KG1 (cell line): ENCODE results near the gene EIF4G1.
"Not testable (repeated sequence)": the region's sequence is repeated elsewhere in the genome, so short reads cannot be mapped to it uniquely, and the experiment has no call there.

Source experiments
- DNase-seq: peaks from one replicate; lab custom pipeline; 2025; lab: John Stamatoyannopoulos, UW

The EIF4G1 gene, protein sequence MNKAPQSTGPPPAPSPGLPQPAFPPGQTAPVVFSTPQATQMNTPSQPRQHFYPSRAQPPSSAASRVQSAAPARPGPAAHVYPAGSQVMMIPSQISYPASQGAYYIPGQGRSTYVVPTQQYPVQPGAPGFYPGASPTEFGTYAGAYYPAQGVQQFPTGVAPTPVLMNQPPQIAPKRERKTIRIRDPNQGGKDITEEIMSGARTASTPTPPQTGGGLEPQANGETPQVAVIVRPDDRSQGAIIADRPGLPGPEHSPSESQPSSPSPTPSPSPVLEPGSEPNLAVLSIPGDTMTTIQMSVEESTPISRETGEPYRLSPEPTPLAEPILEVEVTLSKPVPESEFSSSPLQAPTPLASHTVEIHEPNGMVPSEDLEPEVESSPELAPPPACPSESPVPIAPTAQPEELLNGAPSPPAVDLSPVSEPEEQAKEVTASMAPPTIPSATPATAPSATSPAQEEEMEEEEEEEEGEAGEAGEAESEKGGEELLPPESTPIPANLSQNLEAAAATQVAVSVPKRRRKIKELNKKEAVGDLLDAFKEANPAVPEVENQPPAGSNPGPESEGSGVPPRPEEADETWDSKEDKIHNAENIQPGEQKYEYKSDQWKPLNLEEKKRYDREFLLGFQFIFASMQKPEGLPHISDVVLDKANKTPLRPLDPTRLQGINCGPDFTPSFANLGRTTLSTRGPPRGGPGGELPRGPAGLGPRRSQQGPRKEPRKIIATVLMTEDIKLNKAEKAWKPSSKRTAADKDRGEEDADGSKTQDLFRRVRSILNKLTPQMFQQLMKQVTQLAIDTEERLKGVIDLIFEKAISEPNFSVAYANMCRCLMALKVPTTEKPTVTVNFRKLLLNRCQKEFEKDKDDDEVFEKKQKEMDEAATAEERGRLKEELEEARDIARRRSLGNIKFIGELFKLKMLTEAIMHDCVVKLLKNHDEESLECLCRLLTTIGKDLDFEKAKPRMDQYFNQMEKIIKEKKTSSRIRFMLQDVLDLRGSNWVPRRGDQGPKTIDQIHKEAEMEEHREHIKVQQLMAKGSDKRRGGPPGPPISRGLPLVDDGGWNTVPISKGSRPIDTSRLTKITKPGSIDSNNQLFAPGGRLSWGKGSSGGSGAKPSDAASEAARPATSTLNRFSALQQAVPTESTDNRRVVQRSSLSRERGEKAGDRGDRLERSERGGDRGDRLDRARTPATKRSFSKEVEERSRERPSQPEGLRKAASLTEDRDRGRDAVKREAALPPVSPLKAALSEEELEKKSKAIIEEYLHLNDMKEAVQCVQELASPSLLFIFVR (N-terminal part only)

GRCh38 chr3:184314363-184314699 is at the start of gene EIF4G1:
EIF4G1 (plus strand) TSS chr3:184314606; CDS start chr3:184315797, 1,191 bp downstream.
- DNase-seq = peak; percentile 82

- not testable (repeated sequence) for DNase-seq
These were observed 47.2 kb upstream of the EIF4G1 start for GRCh38 chr3:184267249-184267648.

- DNase-seq = no peak
These were observed 42.1 kb upstream of the EIF4G1 start for GRCh38 chr3:184272269-184272668.

- DNase-seq = no peak
These were observed 39.1 kb upstream of the EIF4G1 start for GRCh38 chr3:184275381-184275701.

DNA sequence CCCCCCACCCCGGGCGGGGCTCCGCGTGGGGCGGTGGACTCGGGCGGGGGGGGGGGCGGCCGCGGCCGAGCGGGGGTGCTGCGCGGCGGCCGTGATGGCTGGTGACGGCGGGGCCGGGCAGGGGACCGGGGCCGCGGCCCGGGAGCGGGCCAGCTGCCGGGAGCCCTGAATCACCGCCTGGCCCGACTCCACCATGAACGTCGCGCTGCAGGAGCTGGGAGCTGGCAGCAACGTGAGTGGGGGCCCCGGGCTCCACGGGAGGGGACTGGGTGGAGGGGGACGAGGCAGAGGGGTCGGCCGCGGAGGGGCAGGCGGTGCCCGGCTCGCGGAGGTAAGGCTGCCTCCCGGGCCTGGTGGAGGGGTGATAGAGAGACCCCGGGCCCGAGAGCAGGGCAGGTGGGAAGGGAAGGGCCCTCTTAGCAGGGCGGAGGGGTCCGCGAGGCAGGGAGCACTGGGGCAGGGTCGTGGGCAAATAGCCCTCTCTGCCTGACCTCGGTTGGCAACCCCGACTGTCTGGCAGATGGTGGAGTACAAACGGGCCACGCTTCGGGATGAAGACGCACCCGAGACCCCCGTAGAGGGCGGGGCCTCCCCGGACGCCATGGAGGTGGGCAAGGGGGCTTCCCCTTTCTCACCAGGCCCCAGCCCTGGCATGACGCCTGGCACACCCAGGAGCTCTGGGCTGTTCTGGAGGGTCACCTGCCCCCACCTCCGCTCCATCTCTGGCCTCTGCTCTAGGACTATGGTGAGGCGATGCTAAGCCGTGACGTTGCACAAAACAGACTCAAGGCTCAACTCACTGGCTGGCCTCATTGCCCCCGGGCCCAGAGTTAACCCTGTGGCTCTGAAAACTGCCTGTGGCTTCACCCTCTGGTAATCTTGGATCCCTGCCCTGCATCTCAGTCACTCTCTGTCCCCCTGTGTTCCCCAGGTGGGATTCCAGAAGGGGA is 38.2 kb upstream of the EIF4G1 start, which contains the start of gene ECE2:
TSS of gene ECE2 (plus strand) at position 62 of the 950 bp plus-strand sequence. CDS start at position 194, 132 bp downstream.
- no peak for DNase-seq

DNA sequence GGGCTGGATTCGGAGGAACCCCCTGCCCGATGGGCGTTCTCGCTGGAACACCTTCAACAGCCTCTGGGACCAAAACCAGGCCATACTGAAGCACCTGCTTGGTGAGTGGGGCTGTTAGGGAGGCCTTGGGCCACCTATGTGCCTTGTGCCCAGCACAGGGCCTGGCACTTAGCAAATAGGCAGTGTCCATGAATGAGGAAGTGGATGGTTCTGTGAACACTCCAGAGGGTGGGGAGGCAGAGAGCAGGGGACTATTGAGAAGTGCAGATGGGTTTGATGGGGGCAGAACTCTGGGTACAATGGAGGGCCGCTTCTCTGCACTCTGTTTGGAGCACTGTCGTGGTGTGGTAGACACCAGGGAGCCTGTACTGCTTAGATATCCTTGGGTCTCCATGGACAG is 37.0 kb upstream of the EIF4G1 start:
- DNase-seq = no peak

DNA sequence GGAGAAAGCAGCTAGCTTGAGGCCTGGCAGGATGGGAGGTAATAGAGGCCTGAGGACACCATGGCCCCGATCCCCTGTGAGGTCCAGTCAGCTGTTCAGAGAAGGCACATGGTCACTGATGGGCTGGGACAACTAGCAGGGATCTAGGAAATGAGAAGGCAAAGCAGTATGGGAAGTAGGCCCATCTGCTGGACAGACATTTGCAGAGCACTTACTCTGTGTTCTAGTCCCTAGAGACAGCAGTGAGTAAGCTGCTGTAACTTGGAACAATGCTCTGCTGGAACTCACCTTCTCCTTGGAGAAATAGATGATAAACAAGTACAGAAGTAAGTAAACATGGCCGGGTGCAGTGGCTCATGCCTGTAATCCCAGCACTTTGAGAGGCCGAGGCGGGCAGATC is 31.5 kb upstream of the EIF4G1 start:
- DNase-seq = no peak

GRCh38 chr3:184283681-184284080 is 30.7 kb upstream of the EIF4G1 start:
- DNase-seq = no peak

GRCh38 chr3:184284696-184285095 is 29.7 kb upstream of the EIF4G1 start:
- no peak for DNase-seq

- DNase-seq = peak; percentile 12
These were observed 24.9 kb upstream of the EIF4G1 start for GRCh38 chr3:184289426-184289938.

- no peak for DNase-seq
These were observed 24.1 kb upstream of the EIF4G1 start for GRCh38 chr3:184290331-184290730.

DNA sequence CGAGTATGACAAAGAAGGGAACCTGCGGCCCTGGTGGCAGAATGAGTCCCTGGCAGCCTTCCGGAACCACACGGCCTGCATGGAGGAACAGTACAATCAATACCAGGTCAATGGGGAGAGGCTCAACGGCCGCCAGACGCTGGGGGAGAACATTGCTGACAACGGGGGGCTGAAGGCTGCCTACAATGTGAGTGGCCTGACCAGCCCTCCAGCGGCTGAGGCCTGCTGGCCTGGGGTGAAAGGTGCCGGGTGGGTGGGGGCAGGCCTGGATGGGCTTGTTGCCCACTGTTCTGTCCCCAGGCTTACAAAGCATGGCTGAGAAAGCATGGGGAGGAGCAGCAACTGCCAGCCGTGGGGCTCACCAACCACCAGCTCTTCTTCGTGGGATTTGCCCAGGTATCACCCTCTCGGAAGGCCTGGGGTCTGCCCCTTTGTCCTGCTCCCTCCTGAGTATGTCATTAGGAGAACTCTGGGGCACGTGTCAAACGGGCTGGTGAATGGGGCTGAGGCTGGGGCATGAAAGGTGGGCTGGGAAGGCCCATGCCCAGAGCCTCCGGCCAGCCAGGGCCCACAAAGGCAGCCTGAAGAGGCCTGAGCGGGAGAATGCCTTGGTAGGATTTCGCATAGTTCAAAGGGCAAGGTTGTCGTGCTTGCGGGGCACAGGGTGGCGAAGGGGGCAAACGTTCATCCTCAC is 23.2 kb upstream of the EIF4G1 start:
- no peak for DNase-seq

DNA sequence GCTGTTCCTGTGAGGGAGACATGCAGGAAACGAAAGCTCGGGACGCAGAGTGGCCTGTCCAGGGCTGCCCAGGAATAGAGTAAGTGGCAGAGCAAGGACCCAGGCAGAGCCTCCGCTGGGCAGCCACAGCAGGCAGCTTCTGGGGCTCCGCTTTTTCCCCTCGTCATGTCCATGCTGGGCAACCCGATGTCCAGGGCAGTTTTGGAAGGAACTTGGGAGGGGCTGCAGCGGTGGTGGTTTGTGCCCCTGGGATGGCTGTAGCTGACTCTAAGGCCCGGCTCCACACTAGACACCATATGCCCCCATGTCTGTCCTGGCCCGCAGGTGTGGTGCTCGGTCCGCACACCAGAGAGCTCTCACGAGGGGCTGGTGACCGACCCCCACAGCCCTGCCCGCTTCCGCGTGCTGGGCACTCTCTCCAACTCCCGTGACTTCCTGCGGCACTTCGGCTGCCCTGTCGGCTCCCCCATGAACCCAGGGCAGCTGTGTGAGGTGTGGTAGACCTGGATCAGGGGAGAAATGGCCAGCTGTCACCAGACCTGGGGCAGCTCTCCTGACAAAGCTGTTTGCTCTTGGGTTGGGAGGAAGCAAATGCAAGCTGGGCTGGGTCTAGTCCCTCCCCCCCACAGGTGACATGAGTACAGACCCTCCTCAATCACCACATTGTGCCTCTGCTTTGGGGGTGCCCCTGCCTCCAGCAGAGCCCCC is 22.5 kb upstream of the EIF4G1 start:
- DNase-seq = no peak

GRCh38 chr3:184295771-184296170 is 18.6 kb upstream of the EIF4G1 start:
- no peak for DNase-seq

DNA sequence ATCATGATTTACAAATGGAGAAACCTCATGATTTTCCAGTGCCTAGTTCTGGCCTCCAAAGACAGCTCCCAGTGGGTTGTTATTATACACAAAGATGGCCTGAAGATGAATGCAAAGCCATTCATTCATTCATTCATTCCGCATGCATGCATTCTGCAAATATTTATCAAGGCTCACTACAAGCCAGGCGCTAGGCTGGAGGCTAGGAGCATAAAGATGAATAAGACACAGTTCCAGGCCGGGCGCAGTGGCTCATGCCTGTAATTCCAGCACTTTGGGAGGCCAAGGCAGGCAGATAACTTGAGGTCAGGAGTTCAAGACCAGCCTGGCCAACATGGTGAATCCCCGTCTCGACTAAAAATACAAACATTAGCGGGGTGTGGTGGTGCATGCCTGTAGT is 17.8 kb upstream of the EIF4G1 start:
- no peak for DNase-seq

DNA sequence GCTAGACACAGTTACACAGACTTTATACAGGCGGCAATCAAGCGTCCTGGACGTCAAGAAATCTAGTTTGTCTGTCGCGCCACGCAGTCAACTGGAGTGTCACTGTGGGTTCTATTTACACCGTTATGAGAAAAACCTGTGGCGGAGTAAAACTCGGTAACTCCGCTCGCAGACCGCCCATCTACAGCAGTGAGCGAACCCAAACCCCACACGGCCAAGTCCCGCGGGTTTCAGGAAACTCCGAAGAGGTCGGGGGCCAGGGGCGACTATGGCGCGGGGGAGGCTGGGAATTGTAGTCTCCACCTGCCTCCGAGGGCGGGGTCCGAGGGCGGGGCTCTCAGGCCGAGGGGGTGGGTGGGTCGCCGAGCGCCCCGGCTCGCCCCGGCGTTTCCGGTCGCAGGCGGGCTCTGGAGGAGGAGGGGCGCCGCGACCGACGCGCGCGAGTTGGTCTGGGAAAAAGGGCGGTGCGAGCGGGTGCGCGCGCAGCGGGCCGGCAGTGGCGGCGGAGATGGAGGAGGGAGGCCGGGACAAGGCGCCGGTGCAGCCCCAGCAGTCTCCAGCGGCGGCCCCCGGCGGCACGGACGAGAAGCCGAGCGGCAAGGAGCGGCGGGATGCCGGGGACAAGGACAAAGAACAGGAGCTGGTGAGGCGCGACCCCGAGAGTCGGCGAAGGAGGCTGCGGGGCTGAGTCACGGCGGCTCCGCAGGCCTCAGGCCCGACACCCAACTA is 15.5 kb upstream of the EIF4G1 start, which contains the start of gene PSMD2:
TSS of gene PSMD2 (plus strand) at position 483 of the 729 bp plus-strand sequence. CDS start at position 509, 26 bp downstream.
- peak; percentile 86 for DNase-seq

GRCh38 chr3:184299488-184300377 is 14.7 kb upstream of the EIF4G1 start:
- DNase-seq = no peak

DNA sequence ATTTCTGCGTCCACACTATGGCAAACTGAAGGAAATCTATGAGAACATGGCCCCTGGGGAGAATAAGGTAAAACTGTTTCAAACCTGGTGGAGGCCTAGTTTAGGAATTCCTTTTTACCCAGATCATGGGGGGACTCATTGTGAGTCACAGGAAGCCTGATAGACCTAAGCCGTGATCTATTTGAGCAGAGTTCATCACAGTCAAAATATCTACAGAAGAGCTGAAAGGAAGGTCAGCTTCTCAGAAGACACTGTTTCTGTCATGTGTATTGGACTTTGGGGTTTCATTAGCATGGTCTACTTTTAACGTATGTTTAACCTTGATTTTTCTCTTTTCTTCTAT is 14.1 kb upstream of the EIF4G1 start:
- no peak for DNase-seq
